Raji (cell line): ENCODE data around the gene NID1.

Experiments
- POLR2A ChIP-seq: IDR thresholded peaks from 2 replicates; pipeline ENCODE4 v1.6.1; 2011; ENCODE audit warnings: low read depth, low read length, control low read depth; ENCODE audit not compliant: insufficient read depth

The NID1 gene

DNA sequence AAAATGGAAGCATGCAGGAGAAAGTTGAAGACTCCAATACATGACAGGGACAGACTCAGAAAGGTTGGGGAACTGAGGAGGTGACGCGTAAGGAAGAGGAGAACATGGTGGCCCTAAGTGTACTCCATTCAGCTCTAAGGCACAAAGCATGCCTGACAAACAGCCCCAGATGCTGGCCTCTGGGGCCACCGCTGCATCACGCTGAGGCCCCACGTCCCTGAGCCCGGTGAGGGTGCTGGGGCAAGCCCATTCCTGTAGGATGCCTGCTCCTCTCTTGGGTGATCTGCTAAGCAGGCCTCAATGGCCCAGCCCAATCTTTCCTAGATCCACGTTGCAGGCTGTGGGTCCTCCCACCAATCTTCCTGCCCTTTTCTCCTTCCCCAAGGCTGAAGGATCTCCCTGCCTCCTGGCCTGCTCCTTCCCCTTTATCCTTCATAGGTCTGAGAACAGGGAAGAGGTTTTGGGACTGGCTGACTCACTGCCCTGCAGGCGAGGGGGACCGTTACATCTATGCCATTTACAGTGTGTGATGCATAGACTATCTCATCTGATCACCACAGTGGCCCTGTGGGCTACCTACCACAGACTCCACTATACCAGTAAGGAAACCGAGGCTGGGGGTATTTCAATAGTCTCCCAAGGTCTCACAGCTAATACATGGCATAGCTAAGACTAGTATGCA is 16.8 kb upstream of the NID1 start:
- no peak for TF ChIP-seq POLR2A

GRCh38 chr1:236079703-236080102 is 14.8 kb upstream of the NID1 start:
- no peak for TF ChIP-seq POLR2A

DNA sequence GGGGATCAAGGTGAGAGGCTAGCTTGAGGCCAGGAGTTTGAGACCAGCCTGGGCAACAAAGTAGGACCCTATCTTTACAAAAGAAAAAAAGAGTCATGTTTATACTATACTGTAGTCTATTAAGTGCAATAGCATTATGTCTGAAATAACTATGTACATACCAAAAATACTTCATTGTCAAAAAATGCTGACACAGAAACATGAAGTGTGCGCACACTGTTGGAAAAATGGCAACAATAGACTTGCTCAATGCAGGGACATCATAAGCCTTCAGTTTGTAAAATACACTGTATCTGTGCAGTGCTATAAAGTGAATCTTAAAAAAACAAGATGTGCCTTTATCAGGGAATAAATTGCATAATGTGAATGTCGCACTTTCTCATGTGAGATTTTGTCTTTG is 14.1 kb upstream of the NID1 start:
- no peak for TF ChIP-seq POLR2A

GRCh38 chr1:236075848-236076247 is 11.0 kb upstream of the NID1 start:
- no peak for TF ChIP-seq POLR2A

- no peak for TF ChIP-seq POLR2A
These were observed 8.5 kb upstream of the NID1 start for GRCh38 chr1:236073307-236073897.

GRCh38 chr1:236072001-236072400 is 7.1 kb upstream of the NID1 start:
- no peak for TF ChIP-seq POLR2A

DNA sequence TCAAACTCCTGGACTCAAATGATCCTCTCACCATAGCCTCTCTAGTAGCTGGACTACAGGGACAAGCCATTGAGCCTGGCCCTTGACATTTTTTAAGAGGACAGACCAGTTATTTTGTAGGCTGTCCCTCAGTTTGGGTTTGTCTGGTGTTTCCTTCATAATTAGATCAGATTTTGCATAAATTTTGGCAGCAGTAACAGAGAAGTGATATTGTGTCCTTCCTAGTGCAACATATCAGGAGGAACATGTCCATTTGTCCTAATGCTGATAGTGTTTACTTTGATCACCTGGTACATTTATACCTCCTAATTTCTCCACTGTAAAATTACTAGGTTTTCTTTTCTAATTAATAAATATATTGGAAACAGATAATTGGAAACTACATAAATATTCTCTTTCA is 5.9 kb upstream of the NID1 start:
- no peak for TF ChIP-seq POLR2A

GRCh38 chr1:236069796-236070195 is 4.9 kb upstream of the NID1 start:
- no peak for TF ChIP-seq POLR2A

GRCh38 chr1:236067854-236068454 is 3.1 kb upstream of the NID1 start:
- no peak for TF ChIP-seq POLR2A

- TF ChIP-seq POLR2A = no peak
These were observed 2.0 kb upstream of the NID1 start for GRCh38 chr1:236066828-236067386.

DNA sequence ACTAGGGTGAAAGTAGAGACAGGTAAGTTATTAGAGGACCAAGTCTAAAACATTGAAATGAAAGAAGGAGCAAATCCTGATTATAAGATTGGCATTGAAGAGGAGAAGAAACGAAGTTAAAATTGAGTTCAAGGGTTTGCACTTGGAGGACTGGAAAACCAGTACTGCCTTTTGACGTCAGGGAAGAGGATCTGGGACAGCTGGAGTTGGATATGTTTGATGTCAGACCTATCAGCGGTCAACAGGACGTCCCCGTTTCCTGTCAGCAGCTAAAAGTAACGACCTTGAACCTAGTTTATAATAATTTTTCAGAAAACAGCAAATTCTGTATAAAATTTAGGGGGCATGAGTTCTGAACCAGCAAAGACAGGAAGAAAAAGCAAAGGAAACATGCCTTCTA is 1.2 kb upstream of the NID1 start:
- no peak for TF ChIP-seq POLR2A

GRCh38 chr1:236065509-236066005 is 667 bp upstream of the NID1 start:
- no peak for TF ChIP-seq POLR2A

DNA sequence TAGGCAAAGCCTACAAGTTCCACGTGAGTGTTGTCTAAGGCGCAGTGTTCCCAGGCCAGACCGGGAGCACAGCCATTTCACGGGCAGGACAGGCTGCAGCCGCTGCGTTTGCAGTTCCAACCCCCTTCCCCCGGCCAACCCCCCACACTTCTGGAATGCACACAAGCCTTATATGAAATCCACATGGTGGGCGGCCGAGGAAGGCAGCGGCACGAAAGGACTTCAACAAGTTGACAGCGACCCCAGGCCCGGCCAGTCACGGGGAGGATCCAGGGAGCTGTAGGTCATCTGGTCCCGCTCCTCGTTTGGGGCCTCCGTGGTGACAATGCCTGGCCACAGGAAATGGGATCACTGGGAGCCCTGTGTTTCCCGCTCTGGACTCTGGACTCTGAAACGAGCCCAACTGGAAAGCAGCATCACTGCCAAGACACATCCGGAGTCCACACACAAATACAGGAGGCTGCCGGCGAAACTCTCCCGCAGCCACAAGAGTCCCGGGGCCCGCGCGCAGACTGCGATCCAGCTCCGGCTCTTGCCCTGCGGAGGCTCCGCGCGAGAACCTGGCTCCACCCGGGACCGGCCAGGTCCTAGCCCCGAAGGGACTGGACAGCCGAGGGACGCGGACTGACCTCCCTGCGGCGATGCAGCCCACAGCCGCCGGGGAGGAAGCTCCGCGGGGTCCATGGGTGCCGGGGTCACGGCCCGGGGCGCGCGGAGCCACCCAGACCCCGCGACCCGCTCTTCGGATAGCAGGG is 794 bp downstream of the NID1 start:
- no peak for TF ChIP-seq POLR2A

GRCh38 chr1:236063551-236063918 is 1.4 kb downstream of the NID1 start:
- TF ChIP-seq POLR2A = no peak

DNA sequence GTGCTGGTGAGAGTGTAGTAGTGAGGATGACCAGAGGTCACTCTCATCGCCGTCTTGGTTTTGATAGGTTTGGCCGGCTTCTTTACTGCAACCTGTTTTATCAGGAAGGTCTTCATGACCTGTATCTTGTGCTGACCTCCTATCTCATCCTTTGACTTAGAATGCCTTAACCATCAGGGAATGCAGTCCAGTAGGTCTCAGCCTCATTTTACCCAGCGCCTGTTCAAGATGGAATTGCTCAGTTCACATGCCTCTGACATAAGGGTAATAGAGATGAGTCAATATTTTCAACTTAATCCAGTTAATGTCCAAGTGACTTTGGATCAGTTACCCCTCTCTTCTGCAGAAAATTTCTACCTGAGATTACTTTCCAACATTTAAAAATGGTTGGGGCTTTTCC is 4.6 kb downstream of the NID1 start:
- no peak for TF ChIP-seq POLR2A

DNA sequence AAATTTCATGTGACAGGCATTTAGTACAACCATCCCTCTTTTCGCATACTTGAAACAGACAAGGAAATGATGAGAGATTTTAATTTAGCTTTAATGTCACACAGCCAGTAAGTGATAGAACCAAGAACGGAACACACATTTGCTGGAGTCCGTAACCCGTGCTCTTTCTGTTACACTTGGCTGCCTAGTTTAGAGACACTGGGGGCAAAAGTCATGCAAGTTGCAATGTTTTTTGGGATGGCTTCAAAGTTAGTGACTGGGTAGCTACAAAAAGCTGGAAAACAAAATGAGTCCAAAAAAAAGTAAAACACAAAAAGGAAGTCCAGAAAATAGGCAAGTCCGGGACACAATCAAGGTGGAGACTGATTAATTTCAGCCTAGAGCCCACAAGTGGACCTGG is 5.9 kb downstream of the NID1 start:
- no peak for TF ChIP-seq POLR2A
